ENCODE measurements around the gene TMEM86A. TPM values are rescaled to one million over a fixed set of nuclear protein-coding genes. Genes with fewer than 3 reads are reported as not detected.
"Not testable (repeated sequence)": the region's sequence is repeated elsewhere in the genome, so short reads cannot be mapped to it uniquely, and the experiment has no call there.

TMEM86A gene
- total and polyA plus RNA-seq, 2 of the 13 experiments (the other 11 are each of a cell fraction or from before 2014, with no cell fraction given), result 0.03 to 0.07 TPM

DNA sequence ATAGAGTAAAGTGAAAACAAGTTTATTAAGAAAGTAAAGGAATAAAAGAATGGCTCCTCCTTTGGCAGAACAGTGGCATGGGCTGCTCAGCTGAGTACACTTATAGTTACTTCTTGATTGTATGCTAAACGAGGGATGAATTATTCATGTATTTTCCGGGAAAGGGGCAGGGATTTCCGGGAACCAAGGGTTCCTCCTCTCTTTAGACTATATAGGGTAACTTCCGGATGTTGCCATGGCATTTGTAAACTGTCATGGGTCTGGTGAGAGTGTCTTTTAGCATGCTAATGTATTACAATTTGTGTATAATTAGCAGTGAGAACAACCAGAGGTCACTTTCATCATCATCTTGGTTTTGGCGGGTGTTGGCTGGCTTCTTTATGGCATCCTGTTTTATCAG lies 40.9 kb upstream of the TMEM86A start (continued):
- TF ChIP-seq TBL1XR1 (IDR thresholded peaks at IDR 0.05; ENCODE audit: borderline replicate concordance, low read length, partially characterized antibody) (no peak), FOSL2 (CRISPR knock-in tag; IDR thresholded peaks at IDR 0.05) (no peak), TEAD2 (CRISPR knock-in tag; IDR thresholded peaks at IDR 0.05) (no peak), NFKBIZ (CRISPR knock-in tag; IDR thresholded peaks at IDR 0.05) (no peak), KLF6 (CRISPR knock-in tag; IDR thresholded peaks at IDR 0.05) (no peak)
- TF ChIP-seq, protein P1, sequence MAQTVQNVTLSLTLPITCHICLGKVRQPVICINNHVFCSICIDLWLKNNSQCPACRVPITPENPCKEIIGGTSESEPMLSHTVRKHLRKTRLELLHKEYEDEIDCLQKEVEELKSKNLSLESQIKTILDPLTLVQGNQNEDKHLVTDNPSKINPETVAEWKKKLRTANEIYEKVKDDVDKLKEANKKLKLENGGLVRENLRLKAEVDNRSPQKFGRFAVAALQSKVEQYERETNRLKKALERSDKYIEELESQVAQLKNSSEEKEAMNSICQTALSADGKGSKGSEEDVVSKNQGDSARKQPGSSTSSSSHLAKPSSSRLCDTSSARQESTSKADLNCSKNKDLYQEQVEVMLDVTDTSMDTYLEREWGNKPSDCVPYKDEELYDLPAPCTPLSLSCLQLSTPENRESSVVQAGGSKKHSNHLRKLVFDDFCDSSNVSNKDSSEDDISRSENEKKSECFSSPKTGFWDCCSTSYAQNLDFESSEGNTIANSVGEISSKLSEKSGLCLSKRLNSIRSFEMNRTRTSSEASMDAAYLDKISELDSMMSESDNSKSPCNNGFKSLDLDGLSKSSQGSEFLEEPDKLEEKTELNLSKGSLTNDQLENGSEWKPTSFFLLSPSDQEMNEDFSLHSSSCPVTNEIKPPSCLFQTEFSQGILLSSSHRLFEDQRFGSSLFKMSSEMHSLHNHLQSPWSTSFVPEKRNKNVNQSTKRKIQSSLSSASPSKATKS (CRISPR knock-in tag; IDR thresholded peaks at IDR 0.05), result no peak

- H3K36me3 ChIP-seq (replicated peaks in 1 of 2; ENCODE audit: control insufficient read depth in 1 of 2, insufficient read depth in 2 of 2, low read length in 2 of 2); DNase-seq (ENCODE audit: low spot score); H3K4me2 ChIP-seq (ENCODE audit: low read depth, low read length); H3K9ac ChIP-seq (ENCODE audit: insufficient read depth, low read depth, low read length); ATAC-seq; H2AFZ ChIP-seq (ENCODE audit: low read length); POLR2A ChIA-PET; FAIRE-seq; H4K20me1 ChIP-seq (ENCODE audit: insufficient read depth, low read length); H3K27me3 ChIP-seq (ENCODE audit: control insufficient read depth in 1 of 2, insufficient read depth in 2 of 2, low read length in 2 of 2); H3K4me3 ChIP-seq (replicated peaks in 1 of 3; ENCODE audit: insufficient read depth in 1 of 3, low read depth in 2 of 3, low read length in 3 of 3); CTCF ChIA-PET (ENCODE audit: low intra/inter-chr PET ratio, low total read pairs); in situ Hi-C loops (cut with HindIII; ENCODE audit: extremely low pct_ligation_motif_present, low pct_unique_long_range_greater_than_20kb); H3K79me2 ChIP-seq (ENCODE audit: insufficient read depth, low read length); H3K27ac ChIP-seq (ENCODE audit: extremely low read length, insufficient read depth, low read length); BruUV-seq (replicated peaks); H3K9me3 ChIP-seq (ENCODE audit: low read length): not testable (repeated sequence)
- intact Hi-C loops (cut with micrococcal nuclease; ENCODE audit: unreplicated experiment), result loop anchor here (5.0 kb wide), 1 partner anchor 67 kb away; no protein-coding TSS in a partner anchor
- 61% methylated on average over 10 of the region's 10 CpGs for WGBS (ENCODE audit: low lambda C conversion rate)
- H3K4me1 ChIP-seq (ENCODE audit: insufficient read depth, low read length), result peaks cover 22% of the 10 kb centered on the region
Measured at GRCh38 chr11:18665353-18665872, 33.2 kb upstream of the TMEM86A start.
